Cardiac fibroblast (primary cell): ENCODE results near the gene ATXN10.

Experiments used
- DNase-seq, 2 donors: peaks; one replicate each; pipeline versions ENCODE4 v3.0.0 to v3.0.0-alpha.2; 2010; ENCODE audit warnings: low read depth in 2 of 2
- H3K4me3 ChIP-seq, 2 donors: replicated peaks in 1 of 2; 1 replicate in 1 of 2; 2 replicates in 1 of 2; pipeline ENCODE4 v1.5.1; 2011; ENCODE audit warnings: low read depth in 2 of 2, low read length in 2 of 2, mild to moderate bottlenecking in 2 of 2, moderate library complexity in 1 of 2
- TF ChIP-seq, protein P1 (sequence below): IDR thresholded peaks from one replicate; pipeline ENCODE4 v1.5.1; 2011; ENCODE audit warnings: low read depth, mild to moderate bottlenecking, low read length, inconsistent platforms

ATXN10 gene

DNA sequence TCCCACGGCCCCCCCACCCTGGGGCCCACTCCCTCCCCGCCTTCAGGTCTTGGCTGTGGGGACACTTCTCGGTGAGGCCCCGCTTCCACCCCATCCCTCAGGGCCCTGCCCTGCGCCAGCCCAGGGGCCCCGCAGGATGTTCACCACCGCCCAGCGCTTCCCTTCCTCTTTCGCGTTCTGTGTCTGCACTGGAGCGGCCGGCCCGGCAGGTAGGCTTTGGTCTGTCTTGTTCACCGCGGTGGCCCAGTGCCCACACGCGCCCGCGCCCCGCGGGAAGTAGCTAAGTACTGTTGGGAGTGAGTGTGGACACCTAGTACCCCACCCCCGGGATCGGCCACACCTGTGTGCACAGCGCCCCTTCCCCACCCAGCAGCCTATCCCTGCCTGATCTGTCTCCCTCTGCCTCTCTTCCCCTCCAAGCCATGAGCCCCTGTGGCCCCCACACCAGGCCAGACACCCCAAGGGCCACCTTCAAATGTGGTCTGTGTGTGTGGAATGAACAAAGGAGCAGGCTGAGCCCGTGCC is 219.9 kb downstream of the ATXN10 start:
- no peak for DNase-seq
- H3K4me3 ChIP-seq = no peak overlapping the region
- TF ChIP-seq, protein P1, sequence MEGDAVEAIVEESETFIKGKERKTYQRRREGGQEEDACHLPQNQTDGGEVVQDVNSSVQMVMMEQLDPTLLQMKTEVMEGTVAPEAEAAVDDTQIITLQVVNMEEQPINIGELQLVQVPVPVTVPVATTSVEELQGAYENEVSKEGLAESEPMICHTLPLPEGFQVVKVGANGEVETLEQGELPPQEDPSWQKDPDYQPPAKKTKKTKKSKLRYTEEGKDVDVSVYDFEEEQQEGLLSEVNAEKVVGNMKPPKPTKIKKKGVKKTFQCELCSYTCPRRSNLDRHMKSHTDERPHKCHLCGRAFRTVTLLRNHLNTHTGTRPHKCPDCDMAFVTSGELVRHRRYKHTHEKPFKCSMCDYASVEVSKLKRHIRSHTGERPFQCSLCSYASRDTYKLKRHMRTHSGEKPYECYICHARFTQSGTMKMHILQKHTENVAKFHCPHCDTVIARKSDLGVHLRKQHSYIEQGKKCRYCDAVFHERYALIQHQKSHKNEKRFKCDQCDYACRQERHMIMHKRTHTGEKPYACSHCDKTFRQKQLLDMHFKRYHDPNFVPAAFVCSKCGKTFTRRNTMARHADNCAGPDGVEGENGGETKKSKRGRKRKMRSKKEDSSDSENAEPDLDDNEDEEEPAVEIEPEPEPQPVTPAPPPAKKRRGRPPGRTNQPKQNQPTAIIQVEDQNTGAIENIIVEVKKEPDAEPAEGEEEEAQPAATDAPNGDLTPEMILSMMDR = no peak

DNA sequence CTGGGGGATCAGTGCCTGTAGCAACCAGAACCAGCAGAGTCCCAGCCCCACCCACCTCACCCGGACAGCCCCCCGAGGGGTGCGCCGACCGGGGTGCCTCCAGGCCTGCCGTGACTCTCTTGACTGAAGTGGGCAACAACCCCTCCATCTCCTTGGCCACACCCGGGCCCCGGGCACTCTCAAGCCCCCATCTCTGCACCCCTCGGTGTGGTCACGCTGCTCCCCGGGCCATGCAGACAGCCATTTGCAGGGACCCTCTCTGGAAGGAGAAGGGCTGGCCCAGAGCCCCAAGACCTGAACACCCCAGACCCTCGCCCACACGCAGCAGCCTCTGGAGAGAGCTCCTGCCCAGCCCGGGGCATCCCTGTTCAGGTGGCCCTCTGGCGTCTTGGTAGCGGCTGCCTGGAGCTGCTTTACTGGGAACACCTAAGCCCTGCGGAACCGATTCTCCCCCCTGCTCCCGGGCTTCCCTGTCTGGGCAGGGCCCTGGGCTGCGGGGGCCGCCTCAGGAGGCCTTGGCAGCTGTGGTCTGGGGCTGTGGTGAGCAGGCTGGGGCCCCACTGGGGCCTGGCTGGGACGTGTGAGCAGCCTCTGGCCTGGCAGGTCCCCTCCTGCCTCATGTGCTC is 220.5 kb downstream of the ATXN10 start:
- H3K4me3 ChIP-seq = no peak overlapping the region
- DNase-seq = no peak
- TF ChIP-seq, protein P1 = no peak

DNA sequence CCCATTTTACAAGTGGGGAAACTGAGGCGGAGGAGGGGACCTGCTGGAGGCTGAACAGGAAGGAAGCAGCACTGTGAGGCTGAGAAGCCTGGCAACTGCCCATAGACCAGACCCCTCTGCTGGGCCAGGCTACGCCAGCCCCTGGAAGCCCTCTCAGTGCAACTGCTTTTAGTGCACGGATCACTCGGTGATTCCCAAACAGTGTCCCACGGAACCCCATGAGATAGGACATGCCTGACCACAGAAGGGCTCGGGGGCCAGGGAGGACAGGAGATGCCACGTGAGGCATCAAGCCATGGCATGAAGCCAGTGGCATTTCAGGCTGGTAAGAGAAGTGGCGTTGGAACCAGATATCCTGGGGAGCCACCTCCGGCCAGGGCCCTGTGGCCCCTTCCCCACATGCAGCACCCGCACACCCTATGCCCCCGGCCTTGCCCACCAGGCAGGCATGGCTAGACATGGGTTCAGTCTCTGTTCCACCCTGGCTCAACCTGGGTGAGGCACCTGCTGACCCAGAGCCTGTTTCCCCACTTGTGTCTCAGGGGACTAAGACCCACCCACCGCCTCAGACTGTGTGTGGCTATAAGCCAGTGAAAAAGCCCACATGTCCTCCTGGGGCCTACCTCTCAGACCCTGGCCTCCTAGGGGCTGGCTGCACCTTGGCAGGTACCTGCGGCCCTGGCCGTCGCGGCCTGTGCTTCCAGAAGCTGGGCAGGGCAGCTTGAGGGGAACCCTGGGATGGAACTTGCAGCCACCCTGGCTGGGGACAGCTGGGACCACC is 221.2 kb downstream of the ATXN10 start:
- no peak overlapping the region for H3K4me3 ChIP-seq
- no peak for DNase-seq
- TF ChIP-seq, protein P1 = no peak

DNA sequence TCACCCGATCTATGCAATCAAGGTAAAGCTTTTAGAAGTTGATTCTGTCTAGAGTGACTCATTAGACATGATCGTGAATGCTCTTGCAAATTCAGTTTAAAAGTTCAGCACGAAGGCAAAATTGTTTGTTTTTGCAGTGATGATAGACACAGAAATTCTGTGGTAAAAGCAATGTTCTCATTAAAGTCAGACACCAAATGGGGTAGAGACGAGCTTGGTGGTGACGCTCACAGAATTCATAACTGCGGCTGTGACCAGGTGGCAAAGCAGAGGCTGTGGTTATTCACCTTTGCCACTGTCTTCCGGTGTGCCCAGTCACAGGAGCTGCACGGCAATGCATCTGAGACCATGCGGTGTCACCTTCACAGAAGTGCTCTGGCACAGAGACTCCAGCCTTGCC is 221.9 kb downstream of the ATXN10 start:
- TF ChIP-seq, protein P1 = no peak
- no peak overlapping the region for H3K4me3 ChIP-seq
- DNase-seq = no peak
